ENCODE results near the gene CES2.
"Not testable (repeated sequence)": the region's sequence is repeated elsewhere in the genome, so short reads cannot be mapped to it uniquely, and the experiment has no call there.

CES2 gene

DNA sequence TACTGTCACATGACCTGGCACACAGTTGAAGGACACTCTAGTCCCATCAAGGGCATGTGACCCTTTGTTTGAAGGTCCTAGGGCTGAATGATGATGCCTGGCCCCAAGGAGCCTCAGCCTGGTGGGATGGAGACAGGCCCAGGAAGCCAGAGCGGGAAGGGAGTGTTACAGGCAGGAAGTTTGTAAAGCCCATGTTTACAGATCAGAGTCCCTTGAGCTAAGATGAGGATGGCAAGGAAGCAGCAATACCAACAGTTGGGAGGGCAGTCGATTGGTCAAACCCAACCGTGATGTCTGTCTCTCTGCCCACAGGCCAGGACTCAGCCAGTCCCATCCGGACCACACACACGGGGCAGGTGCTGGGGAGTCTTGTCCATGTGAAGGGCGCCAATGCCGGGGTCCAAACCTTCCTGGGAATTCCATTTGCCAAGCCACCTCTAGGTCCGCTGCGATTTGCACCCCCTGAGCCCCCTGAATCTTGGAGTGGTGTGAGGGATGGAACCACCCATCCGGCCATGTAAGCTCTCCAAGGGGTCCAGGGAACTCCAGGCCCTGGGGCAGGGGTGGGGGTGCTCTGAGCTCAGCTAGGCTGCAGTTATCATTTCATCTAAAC lies 2.5 kb downstream of the CES2 start:
- no peak for DNase-seq

DNA sequence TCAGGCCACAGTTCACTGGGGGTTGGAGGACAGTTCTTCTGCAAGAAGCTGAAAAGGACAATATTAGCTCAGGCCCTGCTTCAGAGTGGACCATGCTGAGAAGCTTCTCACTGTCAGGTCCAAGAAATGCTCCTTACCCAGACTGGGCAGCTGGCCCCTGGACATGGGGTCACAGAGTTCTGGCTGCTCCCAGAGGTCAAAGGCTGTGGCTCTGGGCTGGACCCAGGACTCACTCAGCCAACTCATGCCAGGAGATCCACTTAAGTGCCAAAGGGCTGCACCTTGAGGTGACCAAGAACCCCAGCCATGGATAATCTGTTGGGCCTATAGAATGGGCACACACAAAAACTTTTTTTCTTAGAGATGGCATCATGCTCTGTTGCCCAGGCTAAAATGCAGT lies 4.0 kb downstream of the CES2 start:
- no peak for DNase-seq

DNA sequence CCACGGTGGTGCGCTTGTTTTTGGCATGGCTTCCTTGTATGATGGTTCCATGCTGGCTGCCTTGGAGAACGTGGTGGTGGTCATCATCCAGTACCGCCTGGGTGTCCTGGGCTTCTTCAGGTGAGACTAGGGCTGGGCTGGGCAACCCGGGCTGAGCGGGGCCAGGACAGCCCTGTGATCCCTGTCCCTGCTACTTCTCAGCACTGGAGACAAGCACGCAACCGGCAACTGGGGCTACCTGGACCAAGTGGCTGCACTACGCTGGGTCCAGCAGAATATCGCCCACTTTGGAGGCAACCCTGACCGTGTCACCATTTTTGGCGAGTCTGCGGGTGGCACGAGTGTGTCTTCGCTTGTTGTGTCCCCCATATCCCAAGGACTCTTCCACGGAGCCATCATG lies 4.9 kb downstream of the CES2 start:
- no peak for DNase-seq

DNA sequence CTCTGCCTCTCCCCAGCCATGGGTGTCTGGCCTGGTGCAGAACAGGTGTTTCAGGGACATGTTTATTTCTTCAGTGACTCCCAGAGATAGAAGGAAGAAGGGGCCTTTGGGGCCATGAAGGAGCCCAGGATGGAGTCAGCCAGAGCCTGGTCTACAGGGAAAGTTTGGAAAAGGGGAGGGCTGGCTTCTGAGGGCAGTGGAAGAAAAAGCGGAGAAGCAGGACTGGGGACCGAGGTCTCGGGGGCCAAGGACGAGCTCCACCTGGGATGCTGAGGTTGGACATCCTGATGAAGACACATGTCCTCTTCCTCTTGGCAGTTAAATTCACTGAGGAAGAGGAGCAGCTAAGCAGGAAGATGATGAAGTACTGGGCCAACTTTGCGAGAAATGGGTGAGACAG lies 7.7 kb downstream of the CES2 start:
- DNase-seq, result no peak

DNA sequence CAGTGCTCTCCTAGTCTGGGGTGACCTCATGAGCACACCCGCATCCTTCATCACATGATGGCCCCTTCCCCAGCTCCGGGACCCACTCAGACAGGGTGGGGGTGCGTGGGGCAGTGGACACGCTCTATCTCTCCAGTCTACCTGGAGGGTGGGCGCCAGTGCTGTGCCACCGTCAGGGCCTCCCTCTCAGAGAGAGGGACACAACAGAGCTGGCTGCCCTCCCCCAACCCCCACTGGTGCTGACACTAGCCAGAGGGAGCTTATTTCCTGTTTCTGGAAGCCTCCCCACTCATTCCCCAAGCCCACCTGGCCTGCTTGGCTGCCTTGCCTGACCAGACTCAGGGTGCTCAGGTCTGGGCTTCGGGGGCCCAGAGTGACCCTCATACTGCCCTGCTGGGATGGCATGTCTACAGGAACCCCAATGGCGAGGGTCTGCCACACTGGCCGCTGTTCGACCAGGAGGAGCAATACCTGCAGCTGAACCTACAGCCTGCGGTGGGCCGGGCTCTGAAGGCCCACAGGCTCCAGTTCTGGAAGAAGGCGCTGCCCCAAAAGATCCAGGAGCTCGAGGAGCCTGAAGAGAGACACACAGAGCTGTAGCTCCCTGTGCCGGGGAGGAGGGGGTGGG lies 8.2 kb downstream of the CES2 start:
- DNase-seq, result no peak

DNA sequence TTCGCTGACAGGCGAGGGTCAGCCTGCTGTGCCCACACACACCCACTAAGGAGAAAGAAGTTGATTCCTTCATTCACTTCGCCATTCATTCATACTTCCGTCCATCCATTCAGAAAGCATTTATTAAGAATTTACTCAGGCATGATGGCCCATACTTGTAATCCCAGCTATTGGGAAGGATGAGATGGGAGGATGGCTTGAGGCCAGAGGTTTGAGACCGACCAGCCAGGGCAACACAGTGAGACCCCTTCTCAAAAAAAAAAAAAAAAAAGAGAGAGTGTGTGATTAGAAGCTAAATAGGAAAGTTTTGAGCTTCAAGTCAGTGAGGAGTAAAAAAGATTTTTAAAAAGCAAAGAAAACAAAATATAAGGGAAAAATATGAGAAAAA lies 8.7 kb downstream of the CES2 start:
- DNase-seq, result no peak

DNA sequence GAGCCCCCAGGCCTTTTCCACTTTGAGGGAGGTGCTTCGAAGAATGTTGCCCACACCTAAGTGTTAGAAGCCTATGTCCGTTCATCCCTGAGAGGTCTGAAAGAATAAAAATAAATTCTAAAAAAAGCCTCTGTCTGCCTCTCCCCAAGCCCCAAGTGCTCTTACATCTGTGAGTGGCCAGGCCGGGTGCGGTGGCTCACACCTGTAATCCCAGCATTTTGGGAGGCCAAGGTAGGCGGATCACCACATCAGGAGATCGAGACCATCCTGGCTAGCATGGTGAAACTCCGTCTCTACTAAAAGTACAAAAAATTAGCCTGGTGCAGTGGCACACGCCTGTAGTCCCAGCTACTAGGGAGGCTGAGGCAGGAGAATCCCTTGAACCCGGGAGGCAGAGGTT lies 9.7 kb downstream of the CES2 start:
- not testable (repeated sequence) for DNase-seq

GRCh38 chr16:66945939-66946338 lies 10.6 kb downstream of the CES2 start:
- no peak for DNase-seq

GRCh38 chr16:66946541-66946940 lies 11.2 kb downstream of the CES2 start:
- DNase-seq, result no peak

- DNase-seq, result no peak
Measured at GRCh38 chr16:66946974-66947301, 11.6 kb downstream of the CES2 start.

- no peak for DNase-seq
Measured at GRCh38 chr16:66947302-66948065, 12.2 kb downstream of the CES2 start.

DNA sequence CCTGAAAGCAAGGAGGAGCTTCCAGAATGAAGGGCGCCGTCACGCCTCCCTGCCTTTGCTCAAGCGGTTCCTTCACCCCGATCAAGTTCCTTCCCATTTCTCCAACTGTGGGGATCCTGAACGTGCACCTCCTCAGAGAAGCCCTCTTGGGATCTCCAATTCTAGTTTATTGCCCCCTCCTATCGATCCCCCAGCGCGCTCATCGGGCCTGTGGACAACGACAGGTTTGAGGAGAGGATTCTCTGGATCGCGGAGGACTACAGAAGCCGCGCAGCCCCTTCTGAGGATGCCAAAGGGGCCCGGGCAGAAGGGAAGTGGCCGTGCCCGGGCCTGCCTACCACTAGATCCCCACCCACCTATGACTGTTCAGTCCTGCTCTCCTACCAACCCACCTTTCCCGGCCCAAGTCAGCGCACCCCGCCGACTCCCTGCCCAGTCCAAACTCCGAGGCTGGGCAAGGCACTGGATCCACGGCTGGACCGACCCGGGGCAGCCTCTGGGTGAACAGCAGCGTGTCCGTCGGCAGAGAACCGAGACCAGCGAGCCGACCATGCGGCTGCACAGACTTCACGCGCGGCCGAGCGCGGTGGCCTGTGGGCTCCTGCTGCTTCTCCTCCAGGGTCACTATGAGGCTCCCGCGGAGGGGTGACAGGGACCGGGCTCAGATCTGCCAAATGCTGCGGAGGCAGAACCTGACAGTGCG lies 13.0 kb downstream of the CES2 start:
- no peak for DNase-seq

DNA sequence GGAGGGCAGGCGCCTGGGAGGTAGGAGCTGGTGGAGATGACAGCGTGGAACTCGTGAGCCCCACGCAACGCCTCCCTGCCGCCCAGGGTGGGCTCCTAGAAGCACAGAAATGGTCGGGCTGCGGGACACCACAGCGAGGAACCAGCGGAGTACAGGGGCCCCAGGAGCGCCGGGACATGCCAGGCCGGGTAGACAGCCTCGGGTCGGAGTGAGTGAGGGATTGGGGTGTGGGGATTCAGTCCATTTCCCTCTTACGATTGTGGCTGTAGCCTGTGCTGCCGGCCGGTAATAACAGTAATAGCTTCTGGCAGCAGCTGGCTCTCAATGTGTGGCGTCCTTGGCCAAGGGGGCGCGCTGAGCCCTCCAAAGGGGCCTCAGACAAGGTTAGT lies 13.5 kb downstream of the CES2 start:
- DNase-seq, result no peak

DNA sequence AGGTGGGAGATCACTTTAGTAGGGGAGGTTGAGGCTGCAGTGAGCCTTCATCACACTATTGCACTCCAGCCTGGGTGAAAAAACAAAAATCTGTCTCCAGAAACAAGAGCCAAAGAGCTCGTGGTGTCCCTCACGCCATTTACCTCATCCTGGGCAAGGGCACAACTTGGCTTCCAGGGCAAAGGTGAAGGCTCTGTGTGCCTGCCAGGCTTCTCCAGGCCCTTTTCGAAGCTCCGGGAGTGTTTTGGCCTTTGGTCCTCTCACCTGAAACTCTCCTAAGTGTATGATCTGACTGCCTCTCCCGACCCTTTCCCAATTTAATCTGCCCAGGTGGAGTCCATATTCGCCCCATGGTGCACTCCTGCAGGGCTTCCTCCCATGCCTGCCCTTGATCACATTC lies 14.2 kb downstream of the CES2 start:
- no peak for DNase-seq

GRCh38 chr16:66950437-66950836 lies 15.1 kb downstream of the CES2 start:
- DNase-seq, result no peak

DNA sequence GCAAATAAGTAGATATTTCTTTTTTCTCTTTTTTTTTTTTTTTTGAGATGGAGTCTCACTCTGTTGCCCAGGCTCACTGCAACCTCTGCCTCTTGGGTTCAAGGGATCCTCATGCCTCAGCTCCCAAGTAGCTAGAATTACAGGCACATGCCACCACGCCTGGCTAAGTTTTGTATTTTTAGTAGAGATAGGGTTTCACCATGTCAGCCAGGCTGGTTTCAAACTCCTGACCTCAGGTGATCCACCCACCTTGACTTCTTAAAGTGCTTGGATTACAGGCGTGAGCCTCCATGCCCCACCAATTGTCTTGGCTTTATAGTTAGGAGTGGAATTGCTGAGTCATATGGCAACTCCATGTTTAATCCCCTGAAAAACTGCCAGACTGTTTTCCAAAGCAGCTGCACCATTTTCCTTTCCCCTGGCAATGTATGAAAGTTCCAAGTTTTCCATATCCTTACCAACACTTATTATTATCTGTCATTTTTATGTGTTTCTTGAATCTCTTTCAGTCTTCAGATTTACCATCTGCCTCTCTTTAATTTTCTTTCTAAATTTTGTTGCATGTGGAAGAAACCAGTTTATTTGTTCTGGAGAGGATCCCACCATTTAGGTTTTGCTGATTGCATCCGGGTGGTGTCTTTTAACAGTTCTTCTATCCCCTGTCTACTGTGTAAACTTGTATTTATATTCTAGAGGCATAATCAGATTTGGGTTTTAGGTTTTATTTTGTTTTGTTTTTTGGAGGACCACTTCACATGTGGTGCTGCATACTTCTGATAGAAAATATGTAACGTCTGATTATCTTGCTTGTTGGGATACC lies 15.9 kb downstream of the CES2 start:
- no peak for DNase-seq

GRCh38 chr16:66952430-66953110 lies 17.3 kb downstream of the CES2 start:
- DNase-seq, result no peak

- DNase-seq, result no peak
Measured at GRCh38 chr16:66953462-66954096, 18.3 kb downstream of the CES2 start.

GRCh38 chr16:66954097-66954659 lies 18.9 kb downstream of the CES2 start:
- DNase-seq, result peak; percentile 22

- not testable (repeated sequence) for DNase-seq
Measured at GRCh38 chr16:66955363-66956153, 20.2 kb downstream of the CES2 start.

DNA sequence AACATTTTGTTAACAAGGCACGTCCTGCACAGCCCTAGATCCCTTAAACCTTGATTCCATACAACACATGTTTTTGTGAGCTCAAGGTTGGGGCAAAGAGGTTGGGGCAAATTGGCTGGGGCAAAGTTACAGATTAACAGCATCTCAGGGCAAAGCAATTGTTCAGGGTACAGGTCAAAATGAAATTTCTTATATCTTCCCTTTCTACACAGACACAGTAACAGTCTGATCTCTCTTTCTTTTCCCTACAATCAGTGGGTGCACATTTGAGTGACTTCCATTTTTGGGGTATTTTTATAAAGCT lies 20.8 kb downstream of the CES2 start:
- not testable (repeated sequence) for DNase-seq
